GM19467 (cell line): ENCODE data around the gene UBE2I.
"Not testable (repeated sequence)": the region's sequence is repeated elsewhere in the genome, so short reads cannot be mapped to it uniquely, and the experiment has no call there.

ENCODE experiments used
- ATAC-seq: cut with Tn5 transposase; IDR thresholded peaks from one replicate; pipeline ENCODE4 v1.9.1; 2021; ENCODE audit warnings: mild to moderate bottlenecking, moderate library complexity; ENCODE audit not compliant: unreplicated experiment

UBE2I gene

DNA sequence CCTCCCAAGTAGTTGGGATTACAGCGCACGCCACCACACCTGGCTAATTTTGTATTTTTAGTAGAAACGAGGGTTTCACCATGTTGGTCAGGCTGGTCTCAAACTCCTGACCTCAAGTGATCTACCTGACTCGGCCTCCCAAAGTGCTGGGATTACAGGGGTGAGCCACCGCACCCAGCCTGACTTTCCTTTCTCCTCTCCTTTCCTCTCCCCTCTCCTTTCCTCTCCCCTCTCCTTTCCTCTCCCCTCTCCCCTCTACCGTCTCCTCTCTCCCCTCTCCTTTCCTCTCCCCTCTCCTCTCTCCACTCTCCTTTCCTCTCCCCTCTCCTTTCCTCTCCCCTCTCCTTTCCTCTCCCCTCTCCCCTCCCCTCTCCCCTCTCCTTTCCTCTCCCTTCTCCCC lies 17.2 kb upstream of the UBE2I start:
- ATAC-seq = not testable (repeated sequence)

DNA sequence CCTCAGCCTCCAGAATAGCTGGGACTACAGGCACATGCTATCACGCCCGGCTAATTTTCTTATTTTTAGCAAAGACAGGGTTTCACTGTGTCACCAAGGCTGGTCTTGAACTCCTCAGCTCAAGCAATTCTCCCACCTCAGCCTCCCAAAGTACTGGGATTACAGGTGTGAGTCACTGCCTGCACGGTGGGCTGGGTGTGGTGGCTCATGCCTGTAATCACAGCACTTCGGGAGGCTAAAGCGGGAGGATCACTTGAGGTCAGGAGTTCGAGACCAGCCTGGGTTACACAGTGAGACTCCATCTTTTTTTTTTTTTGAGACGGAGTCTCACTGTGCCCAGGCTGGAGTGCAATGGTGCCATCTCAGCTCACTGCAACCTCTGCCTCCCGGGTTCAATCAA lies 16.6 kb upstream of the UBE2I start:
- not testable (repeated sequence) for ATAC-seq

DNA sequence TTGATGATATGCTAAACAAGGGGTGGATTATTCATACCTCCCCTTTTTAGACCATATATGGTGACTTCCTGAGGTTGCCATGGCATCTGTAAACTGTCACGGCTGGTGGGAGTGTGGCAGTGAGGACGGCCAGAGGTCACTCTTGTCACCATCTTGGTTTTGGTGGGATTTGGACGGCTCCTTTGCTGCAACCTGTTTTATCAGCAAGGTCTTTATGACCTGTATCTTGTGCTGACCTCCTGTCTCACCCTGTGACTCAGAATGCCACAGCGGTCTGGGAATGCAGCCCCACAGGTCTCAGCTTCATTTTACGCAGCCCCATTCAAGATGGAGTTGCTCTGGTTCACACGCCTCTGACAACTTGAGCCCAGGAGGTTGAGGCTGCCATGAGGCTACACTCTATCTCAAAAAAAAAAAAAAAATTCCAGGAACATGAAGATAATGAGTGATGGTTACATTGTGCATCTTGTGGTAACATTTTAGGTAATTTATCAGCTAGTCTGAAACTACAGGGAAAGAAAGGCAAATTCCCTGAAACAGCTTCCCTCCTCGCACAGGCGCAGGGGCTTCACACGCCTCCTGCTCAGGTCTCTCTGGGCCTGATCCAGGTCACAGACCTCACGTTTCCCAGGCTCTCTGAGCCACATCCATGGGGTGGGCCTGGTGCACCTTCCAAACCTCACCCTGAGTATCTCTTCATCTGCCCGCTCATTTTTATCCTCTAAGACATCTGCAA lies 15.3 kb upstream of the UBE2I start:
- no peak for ATAC-seq

DNA sequence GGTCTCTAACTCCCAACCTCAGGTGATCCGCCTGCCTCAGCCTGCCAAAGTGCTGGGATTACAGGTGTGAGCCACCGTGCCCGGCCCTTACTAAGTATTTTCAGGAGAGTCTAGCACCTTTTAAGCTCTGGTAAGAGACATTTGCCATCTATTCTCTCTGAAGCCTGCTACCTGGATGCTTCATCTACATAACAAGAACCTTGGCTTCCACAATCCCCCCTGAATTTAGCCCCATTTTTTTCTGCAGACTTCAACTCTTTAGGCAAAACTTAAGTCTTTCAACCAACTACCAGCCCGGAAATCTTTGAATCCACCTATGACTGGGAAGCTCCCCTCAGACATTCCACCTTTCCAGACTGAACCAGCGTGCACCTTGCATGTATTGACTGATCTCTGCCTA lies 14.0 kb upstream of the UBE2I start:
- no peak for ATAC-seq

DNA sequence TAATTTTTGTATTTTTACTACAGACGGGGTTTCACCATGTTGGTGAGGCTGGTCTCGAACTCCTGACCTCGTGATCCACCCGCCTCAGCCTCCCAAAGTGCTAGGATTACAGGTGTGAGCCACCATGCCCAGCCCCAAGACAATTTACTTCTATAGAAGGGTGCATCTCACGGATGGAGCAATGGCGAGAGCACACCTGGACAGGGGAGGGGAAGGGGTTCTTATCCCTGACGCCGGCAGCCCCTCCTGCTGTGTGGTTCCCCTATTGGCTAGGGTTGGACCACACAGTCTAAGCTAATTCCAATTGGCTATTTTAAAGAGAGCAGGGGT lies 12.8 kb upstream of the UBE2I start:
- not testable (repeated sequence) for ATAC-seq

DNA sequence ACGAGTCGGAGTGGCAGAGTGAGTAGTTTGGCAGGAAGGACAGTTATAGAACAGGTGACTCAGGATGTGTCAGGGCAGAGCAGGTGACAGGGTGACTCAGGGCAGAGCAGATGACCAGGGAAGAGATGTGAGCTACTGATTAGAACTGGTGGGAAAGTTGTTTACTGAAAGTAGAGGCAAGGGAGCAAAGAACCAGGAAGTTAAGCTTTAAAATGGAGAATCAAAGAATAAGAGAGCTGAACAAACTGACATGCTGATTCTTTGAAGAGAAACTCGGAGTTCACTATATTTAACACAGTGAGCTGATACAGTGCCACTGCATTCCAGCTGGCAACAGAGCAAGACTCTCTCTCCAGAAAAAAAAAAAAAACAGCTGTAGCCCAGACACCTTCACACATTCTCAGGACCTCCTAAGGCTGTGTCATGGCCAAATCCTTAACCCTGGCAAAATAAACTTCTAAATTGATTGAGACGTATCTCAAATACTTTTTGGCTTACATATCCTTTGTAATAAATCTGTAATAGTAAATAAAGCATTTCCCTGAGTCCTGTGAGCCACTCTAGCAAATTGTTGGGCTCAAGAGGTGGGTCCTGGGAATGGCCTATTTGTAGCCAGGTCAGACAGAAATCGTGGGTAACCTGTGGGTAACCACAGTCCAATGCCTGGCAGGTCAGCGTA lies 12.3 kb upstream of the UBE2I start:
- ATAC-seq = no peak

DNA sequence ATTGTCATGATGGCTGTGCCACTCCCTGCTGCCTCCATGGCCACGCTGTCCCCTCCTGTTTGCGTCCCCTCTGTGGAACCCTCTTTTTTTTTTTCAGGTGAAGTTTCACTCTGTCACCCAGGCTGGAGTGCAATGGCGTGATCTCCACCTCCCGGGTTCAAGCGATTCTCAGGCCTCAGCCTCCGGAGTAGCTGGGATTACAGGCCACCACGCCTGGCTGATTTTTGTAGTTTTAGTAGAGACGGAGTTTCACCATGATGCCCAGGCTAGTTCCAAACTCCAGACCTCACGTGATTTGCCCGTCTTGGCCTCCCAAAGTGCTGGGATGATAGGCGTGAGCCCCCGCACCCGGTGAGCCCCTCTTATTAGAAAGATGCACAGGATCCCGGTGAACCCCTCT lies 11.0 kb upstream of the UBE2I start:
- no peak for ATAC-seq

DNA sequence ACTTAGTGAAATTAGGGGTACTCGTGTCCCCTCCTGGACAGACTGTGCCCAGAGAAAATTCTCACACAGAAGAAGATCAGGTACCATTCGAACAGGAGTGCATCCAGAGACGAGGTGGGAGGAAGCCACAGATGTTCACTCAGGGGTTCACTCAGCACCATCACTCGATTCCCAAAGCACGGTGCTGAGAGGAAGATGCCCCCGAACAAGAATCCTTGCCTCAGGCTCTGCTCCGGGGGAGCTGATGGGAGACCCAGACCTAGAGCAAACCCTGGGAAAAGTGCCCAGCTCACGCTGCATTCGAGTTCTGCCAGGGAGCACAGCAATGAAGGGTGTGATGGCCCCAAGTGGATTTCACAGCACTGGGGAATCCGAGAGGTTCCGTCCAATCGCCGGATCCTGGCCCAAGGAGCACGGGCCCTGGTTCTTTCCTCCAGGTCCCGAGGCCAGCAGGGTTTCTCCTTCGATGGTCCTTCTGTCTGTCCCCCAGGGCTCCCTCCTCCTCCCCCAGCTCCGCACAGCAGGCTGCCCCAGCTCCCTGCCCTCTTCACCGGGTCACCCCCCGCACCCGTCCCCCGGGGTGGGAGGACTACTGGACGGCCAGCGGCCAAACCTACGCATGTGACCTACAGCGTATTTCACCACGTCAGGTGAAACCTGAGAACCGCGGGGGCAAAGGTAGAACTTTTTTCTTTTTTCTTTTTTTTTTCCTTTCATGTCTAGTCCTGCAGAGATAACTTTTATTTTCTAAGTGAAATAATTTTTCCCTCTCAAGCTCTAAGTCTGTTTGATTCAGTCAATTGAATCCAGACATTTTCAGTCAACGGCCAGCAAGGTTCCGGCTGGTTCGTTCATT lies 10.2 kb upstream of the UBE2I start:
- ATAC-seq = no peak

DNA sequence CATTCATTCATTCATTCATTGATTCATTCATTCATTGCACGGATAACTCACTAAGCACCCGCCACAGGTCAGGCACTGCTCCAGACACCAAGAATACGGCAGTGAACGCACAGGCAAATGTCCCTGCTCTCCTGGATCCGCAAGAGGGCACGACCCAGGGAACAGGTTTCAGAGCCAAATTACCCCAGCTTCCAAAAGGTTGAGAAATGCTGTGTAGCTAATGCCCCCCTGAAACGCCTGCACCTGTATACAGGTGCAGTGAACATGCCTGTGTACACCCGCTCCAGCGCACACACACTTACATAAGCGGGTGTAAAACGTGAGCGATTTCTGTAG lies 9.6 kb upstream of the UBE2I start:
- ATAC-seq = no peak

DNA sequence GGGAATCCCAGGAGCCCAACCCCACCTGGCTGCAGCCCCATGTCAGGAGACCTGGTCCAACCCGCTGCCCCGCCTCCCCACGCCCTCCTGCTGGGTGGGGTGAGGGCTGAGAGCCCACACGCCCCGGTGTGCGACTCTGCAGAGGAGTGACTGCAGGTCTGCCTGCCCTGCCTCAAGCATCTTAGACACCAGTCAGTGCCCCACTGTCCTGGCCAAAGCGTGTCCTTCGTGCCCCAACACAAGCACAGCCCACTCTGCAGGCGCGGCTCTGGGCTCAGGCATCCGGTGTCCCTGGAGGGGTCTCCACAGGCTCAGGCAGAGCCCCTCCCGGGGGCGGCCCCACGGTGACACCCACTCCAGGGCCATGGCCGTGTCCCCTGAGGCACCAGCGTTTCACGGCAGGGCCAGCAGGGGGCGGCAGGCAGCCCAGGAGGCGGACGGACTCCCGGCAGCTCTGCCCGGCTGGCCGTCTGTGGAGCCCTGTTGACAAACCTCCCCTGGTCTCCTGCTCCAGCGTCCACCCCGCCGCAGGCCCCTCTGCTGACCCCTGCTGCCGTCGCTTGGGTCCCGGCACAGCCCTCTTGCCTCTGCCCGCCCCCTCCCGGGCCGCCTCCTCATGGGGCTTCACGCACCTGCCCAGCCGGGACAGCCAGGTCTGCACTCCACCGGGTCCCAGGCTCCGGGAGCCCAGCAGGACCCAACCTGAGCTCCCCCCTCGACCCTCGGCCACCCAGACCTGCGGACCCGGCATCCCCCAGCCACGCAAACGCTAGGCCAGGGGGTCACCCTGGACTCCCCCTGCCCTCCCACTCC lies 8.6 kb upstream of the UBE2I start:
- no peak for ATAC-seq

DNA sequence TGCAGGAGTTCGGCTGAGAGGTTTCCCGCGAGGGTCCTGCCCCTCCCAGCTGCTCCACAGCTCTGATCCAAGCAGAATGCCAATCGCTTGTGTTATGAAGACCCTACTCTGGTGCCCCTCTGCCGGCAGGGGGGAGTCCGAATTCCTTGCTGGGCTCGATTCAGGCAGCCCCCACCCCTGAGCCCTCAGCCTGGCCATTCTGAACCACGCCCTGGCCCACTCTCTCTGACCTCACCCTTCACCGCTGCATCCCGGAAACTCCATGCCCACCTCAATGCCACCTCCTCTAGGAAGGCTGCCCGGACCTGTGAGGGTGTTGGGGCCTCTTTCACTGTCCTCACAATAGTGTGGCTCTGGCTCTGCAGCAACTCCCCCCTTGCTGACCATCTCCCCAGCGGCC lies 7.9 kb upstream of the UBE2I start:
- ATAC-seq = no peak

DNA sequence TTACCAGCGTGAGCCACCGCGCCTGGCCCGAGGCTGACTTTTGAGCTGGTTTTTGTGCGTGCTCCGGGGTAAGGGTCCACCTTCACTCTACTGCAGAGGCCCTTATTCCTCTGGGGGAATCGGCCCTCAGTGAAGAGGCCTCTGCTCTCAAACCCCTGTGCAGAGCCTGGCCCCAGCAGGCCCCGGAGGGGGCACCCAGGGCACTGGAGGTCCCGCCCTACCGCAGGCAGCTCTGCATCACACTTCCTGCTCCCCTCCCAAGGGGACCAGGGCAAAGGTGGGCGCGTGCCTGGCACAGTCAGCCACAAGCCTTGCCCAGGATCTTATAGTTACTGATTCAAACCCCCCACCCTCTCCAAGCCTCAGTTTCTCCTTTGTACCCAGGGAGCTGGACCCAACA lies 3.6 kb upstream of the UBE2I start:
- ATAC-seq = no peak

DNA sequence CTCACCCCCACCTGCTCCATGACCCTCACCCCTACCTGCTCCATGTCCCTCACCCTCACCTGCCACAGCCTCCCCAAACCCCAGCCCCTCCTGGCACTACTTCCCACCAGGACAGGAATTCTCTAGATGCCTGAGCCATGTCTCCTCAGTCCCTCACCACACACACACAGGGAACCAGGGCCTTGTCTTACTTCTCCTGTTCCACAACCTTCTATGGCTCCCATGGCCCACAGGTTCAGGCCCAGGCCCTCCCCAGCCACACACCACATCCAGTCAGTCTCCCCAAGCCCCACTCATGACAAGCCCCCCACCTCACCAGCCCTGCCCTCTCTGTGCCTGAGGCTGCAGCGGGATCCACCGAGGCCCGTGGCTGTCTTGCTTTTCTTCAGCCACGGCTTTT lies 3.1 kb upstream of the UBE2I start:
- no peak for ATAC-seq

DNA sequence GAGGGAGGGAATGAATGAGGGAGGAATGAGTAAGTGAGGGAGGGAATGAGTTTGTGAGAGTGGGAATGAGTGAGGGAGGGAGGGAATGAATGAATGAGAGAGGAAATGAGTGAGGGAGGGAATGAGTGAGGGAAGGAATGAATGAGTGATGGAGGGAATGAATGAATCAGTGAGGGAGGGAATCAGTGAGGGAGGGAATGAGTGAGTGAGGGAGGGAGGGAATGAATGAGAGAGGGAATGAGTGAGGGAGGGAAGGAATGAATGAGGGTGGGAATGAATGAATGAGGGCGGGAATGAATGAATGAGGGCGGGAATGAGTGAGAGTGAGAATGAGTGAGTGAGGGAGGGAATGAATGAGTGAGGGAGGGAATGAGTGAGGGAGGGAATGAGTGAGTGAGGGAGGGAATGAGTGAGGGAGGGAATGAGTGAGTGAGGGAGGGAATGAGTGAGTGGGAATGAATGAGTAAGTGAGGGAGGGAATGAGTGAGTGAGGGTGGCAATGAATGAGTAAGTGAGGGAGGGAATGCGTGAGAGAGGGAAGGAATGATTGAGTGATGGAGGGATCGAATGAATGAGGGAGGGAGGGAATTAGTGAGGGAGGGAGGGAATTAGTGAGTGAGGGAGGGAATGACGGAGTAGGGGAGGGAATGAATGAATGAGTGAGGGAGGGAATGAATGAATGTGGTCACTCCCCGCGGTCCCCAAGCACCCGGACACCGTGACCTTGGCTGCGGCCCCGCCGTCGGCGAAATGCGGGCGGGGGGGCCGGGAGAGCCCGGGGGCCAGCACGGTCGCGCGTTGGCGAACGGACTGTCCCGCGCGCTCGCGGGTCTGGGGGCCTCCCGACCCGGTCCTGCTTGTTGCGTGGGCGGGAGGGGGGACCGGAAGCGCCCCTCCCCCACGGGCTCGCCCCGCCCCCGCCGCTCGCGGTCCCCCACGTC lies 1.1 kb upstream of the UBE2I start:
- ATAC-seq = peak; percentile 16

DNA sequence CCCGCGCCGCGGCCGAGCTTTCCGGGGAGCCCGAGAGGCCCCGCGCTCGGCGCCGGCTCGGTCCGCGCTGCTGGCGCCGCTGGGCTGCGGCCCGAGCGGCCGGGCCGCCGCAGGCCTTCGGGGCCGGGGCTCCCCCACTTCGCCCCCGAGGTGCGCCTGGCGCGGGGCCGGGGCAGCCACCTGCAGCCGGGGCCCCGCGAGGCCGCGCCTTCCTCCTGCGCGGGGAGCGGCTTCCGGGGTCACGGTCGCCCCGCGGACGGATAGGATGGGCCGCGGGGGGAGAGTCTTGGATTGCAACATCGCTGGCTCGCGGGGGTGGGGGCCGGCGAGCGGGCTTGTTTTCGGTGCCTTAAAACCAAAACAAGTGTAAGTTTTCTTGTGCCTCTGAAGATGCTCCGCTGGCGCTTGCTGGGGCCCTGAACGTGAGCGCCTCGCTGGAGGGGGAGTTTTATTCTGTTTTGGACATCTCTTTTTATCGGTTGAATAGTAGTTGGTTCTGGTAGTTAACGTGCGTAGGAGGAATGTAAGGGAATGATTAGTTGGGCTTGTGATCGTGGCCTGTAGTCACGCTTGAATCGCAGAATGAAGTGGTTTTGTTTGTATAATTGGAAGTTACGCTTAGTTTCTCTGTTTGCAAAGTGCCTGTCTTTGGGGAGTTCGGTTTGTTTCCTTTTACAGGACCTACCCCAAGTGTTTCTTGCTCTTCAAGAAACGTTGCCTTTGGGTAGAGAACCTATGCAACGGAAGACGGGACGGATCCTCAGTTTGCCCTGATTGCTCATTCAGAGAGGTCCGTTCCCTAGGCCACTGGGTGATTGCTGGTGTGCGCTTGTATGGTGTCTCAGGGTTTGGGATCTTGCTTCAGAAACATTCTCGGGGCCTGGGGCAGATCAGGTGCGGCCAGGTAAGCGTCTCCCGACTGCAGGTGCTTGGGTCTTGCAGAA lies 724 bp downstream of the UBE2I start:
- ATAC-seq = peak; percentile 17

DNA sequence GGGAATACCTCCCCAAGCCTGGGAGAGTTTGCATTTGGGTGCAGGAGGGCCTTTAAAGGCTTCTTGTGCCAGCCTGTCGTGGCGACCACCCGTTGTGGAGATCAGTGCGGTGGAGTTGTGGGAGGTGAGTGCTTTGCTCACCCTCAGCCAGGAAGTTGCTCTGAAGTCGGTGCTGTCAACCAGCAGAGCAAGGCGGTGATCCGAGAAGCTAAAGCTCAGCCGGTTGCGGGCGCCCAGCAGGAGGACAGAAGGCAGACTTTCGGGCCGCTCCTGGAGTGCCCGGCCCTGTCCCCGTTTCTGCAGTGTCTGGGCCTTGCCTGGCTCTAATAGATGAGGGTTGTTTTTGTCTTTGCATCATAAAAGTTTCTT lies 1.4 kb downstream of the UBE2I start:
- no peak for ATAC-seq

DNA sequence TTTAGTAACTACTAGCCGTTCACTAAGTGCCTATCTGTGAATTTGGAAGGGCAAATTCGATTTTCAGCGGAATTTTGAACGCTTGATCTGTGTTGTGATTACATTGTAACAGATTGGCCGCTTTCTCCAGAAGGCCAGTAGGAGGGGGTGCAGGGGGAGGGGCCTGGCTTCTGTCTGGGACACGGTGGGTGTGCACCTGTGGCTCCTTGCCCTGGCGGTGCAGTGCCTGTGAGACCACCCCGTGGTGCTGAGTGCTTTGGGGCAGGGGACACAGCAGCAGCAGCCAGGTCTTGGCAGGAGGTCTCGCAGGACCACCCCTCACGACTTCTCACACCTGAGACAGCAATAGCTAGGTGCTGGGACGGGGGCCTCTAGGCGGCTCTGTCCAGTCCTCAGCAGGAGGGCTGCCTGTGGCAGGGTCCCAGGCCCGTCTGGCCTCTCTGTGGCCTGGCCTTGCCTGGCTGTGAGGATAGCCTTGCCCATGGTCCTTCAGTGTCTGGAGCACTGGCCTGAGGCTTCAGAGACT lies 1.8 kb downstream of the UBE2I start:
- ATAC-seq = no peak

DNA sequence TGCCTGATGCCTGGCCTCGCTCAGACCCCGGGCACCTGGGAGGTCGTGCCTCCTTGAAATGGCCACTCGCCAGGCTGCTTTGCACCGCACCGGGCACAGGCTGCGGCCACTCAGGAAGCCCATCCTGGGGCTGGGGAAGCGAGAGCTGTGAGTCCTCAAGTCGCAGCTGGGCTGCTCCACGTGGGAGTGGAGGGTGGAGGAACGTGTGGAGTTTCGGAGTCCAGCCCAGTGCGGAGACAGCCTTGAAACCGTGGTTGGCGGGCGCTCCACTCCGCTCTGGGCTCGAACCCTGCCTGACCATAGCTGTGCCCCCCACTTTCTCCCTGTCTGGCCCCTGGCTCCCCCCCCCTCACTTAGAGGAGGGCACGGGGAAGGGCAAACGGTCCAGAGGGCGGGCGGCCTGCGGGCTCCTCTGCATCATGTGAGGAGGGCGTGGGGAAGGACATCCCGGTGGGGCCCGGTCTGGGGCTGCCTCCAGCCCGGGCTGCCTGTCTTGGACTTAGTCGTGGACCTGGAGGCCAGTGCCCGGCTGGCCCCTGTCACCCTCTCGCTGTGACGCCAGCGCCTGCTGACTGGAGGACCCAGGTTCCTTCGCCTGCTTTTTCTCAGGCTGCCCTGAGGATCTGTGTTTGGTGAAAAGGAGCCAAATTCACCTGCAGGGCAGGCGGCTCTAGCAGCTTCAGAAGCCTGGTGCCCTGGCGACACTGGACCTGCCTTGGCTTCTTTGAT lies 2.5 kb downstream of the UBE2I start:
- no peak for ATAC-seq
